HL-60 (cell line): ENCODE data around the gene CDHR3.

Experiments
- POLR2AphosphoS5 ChIP-seq: IDR thresholded peaks from 2 replicates; pipeline ENCODE4 v1.6.1; 2012; ENCODE audit warnings: low read depth
- SPI1 ChIP-seq: IDR thresholded peaks from 2 replicates; pipeline ENCODE4 v1.6.1; 2012; ENCODE audit warnings: low read depth, mild to moderate bottlenecking, borderline replicate concordance
- TF ChIP-seq, protein P1 (sequence below): IDR thresholded peaks from one replicate; pipeline ENCODE4 v1.5.1; 2011; ENCODE audit warnings: low read length, control low read depth, inconsistent platforms; ENCODE audit not compliant: insufficient read depth

DNA sequence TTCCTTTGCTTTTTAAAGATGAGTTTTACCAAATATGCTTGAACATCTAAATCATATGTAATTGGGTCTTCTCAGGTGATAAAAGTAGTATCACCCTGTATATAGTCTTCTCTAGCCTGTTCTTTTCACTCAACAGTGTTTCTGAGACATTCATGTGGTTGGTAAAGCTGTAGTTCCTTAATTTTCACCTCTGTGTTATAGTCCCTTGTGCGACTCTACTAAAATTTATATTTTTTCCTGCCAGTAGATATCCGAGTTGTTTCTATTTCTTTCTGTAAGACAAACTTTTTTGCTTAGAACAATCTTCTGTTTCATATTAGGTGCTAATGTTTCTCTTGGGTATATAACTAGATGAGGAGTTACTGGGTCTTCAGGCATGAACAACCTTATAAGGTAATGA lies 113.5 kb downstream of the CDHR3 start:
- TF ChIP-seq, protein P1, sequence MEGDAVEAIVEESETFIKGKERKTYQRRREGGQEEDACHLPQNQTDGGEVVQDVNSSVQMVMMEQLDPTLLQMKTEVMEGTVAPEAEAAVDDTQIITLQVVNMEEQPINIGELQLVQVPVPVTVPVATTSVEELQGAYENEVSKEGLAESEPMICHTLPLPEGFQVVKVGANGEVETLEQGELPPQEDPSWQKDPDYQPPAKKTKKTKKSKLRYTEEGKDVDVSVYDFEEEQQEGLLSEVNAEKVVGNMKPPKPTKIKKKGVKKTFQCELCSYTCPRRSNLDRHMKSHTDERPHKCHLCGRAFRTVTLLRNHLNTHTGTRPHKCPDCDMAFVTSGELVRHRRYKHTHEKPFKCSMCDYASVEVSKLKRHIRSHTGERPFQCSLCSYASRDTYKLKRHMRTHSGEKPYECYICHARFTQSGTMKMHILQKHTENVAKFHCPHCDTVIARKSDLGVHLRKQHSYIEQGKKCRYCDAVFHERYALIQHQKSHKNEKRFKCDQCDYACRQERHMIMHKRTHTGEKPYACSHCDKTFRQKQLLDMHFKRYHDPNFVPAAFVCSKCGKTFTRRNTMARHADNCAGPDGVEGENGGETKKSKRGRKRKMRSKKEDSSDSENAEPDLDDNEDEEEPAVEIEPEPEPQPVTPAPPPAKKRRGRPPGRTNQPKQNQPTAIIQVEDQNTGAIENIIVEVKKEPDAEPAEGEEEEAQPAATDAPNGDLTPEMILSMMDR = no peak
- TF ChIP-seq SPI1 = no peak
- TF ChIP-seq POLR2AphosphoS5 = no peak
